Activated CD8-positive, alpha-beta T cell treated with anti-CD3 and anti-CD28 coated beads, Interleukin-2, amount 10 ng/mL, durations not matched to agents 7 days and 5 days (primary cell): ENCODE results near the gene CST5. TPM values are rescaled to one million over a fixed set of nuclear protein-coding genes. Genes with fewer than 3 reads are reported as not detected.

Experiments
- total RNA-seq, 2 experiments: library from RNA; stranded (reverse); gene quantifications; one replicate each; pipeline ENCODE4 v1.2.3, GENCODE V29; 2021

The CST5 gene
- total RNA-seq, 2 experiments from 2014 or later = not detected

Other genes starting within 250 kb of the CST5 start
- under 1 TPM; 0.47 to 0.50 TPM for gene CST3, start 241.8 kb downstream of the CST5 start, total RNA-seq
- gene CST4, start 190.7 kb downstream of the CST5 start, total RNA-seq = not detected
- not detected for gene CST1, start 128.8 kb downstream of the CST5 start, total RNA-seq
- not detected for gene CST2, start 53.0 kb downstream of the CST5 start, total RNA-seq
- not detected for gene GGTLC1, start 109.0 kb upstream of the CST5 start, total RNA-seq